NCI-H524 treated with DMSO at 0.1 percent for 48 hours (cell line): ENCODE data around the gene TMEM126A.
"Not testable (repeated sequence)": the region's sequence is repeated elsewhere in the genome, so short reads cannot be mapped to it uniquely, and the experiment has no call there.

Experiments
- DNase-seq: peaks from one replicate; lab custom pipeline; 2025; lab: John Stamatoyannopoulos, UW

Gene TMEM126A

GRCh38 chr11:85647604-85648299, at the start of gene TMEM126A:
Gene TMEM126A, plus strand, starts transcription at chr11:85647967. Its CDS starts 2,289 bp downstream, at chr11:85650256.
- peak; percentile 82 for DNase-seq

DNA sequence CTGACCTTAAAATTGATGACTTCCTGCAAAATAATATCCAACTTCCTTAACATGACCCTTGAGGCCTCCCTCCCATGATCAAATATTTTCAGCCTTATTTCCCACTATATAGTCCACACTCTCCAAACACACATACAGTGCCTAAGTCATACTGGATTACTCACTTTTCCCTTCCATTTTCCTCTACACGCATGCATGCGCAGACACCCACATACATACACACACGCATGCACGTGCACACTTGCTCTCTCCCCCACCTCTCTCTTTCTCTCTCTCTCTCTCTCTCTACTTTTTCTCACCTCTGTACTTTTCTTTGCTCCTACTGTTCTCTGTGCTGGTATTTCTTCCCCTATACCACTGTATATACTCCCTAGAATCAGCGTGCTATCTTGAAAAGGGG, 48.7 kb upstream of the TMEM126A start:
- no peak for DNase-seq

DNA sequence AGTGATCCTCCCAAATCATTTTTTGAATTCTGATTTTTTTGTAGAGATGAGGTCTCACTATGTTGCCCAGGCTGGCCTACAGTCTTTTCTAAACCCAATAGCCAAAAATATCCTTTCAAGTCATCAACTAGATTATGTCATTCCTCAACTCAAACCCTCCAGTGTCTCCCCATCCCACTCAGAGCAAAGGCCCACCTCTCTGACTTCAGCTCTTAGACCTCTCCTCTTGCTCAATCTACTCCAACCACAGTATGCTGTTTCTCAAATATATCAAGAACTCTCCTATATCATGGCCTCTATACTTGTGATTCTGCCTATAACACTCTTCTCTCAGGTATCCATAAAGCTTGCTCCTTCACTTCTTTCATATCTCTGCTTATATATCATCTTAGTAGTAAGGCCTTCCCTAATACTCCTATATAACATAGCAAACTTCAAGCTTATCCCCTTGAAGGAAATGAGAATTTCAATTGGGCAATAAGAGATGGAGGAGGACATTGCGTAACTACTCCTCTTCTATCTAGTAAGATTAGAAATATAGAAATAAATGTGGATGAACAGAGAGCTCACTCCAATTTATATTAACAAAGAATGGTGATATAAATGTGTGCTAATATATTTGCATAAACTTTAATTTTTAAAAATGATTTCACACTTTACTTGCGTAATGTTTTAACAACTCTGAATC, 45.1 kb upstream of the TMEM126A start:
- no peak for DNase-seq

DNA sequence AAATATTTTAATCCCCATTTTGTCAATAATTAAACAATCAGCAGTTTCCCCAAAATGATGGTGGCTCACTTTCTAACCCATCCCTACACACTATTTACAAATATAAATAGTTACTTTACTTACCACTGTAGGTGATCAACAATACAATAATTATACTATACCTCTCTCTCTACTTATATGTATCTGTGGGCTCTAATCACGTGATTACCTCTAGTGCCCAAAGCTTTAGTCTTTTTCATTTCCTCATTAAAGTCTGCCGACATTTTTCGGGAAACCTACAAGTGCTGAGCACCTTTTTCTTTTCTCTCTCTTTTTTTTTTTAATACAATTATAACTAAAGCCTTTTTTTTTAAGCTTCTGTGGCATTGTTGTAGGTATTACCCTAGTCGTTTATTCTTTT, 44.5 kb upstream of the TMEM126A start:
- DNase-seq = no peak

DNA sequence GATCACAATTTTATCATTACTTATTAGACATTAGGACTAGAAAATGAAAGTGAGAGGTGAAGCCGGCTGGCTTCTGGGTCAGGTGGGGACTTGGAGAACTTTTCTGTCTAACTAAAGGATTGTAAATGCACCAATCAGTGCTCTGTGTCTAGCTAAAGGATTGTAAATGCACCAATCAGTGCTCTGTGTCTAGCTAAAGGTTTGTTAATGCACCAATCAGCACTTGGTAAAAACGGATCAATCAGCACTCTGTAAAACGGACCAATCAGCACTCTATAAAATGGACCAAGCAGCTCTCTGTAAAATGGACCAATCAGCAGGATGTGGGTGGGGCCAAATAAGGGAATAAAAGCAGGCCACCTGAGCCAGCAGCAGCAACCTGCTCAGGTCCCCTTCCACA, 41.5 kb upstream of the TMEM126A start:
- not testable (repeated sequence) for DNase-seq

GRCh38 chr11:85608621-85609020, 39.1 kb upstream of the TMEM126A start:
- not testable (repeated sequence) for DNase-seq

DNA sequence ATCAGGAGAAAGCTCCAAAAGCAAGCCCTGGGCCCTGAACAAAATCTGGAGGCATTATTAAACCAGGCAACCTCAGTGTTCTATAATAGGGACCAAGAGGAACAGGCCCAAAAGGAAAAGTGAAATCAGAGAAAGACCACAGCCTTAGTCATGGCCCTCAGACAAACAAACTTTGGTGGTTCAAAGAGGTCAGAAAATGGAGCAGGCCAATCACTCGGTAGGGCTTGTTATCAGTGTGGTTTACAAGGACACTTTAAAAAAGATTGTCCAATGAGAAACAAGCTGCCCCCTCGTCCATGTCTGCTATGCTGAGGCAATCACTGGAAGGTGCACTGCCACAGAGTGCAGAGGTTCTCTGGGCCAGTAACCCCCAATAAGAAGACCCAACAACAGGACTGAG, 38.5 kb upstream of the TMEM126A start:
- not testable (repeated sequence) for DNase-seq

DNA sequence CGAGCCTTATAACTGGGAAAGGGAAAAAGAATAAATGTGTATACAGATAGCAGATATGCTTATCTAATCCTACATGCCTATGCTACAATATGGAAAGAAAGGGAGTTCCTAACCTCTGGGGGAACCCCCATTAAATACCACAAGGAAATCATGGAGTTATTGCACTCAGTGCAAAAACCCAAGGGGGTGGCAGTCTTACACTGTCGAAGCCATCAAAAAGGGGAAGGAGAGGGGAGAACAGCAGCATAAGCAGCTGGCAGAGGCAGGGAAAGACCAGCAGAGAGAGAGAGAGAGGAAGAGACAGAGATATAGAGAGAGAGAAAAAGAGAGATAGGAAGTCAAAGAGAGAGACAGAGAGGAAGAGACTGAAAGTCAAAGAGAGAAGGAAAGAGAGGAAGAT, 36.1 kb upstream of the TMEM126A start:
- DNase-seq = not testable (repeated sequence)

- DNase-seq = no peak
Observed at GRCh38 chr11:85619499-85619898, 28.3 kb upstream of the TMEM126A start.

- DNase-seq = no peak
Observed at GRCh38 chr11:85620256-85620655, 27.5 kb upstream of the TMEM126A start.

DNA sequence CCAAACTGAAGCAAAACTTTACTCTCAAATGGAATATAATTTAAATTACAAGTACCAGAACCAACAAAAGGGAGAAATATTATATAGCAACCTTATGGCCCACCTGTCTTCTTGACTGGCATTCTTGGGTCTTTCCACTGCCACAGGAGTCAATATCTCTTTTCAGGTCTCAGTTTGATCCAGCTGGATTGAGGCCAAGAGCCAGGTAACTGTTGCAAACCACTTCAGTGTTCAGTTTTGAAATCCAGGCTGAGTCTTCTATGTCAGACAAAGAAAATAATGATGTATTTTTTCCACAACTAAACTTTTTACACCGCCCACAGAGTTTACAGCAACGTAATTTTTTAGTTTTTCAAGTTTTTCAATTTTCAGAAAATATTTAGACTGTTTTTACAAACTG, 21.3 kb upstream of the TMEM126A start:
- no peak for DNase-seq

GRCh38 chr11:85627332-85627997, 20.3 kb upstream of the TMEM126A start, which contains the start of gene DLG2:
Gene DLG2, minus strand, starts transcription at chr11:85627344.
- no peak for DNase-seq

DNA sequence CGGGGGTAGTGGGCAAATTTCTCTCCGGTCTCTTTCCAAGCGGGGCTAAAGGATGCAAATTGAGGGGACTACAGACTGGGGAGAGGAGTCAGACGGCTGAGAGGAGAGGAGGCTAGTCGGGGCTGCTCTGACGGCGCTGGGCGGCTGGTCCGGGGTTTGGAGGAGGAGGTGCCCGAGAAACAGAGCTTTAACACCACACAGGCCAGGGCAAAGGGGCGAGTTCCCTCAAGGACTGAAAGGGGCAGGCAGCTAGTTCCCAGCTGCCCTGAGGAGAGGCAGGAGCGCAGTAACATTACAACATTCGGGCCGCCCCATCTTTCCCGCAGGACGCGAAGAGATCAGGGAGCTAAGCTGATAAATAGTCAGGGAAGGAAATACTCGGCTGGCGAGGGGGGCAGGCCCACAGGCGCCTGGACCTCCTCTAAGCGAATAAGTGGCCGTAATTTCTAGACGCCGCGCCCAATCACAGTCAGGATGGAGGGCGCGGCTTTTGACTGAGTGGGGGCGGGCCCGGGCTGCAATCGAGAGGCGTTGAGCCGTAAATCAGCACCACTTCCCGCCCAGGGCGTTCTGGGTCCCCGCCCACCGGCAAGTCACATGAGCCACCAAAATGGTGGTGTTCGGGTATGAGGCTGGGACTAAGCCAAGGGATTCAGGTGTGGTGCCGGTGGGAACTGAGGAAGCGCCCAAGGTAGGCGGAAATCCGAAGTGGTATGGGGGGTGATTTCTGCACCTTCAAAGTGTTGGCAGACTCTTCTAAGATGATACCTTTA, 19.6 kb upstream of the TMEM126A start, which contains the start of gene TMEM126B:
TMEM126B (plus strand) TSS at position 596 of the 773 bp plus-strand sequence; CDS start at position 611, 15 bp downstream.
- DNase-seq = peak; percentile 94

DNA sequence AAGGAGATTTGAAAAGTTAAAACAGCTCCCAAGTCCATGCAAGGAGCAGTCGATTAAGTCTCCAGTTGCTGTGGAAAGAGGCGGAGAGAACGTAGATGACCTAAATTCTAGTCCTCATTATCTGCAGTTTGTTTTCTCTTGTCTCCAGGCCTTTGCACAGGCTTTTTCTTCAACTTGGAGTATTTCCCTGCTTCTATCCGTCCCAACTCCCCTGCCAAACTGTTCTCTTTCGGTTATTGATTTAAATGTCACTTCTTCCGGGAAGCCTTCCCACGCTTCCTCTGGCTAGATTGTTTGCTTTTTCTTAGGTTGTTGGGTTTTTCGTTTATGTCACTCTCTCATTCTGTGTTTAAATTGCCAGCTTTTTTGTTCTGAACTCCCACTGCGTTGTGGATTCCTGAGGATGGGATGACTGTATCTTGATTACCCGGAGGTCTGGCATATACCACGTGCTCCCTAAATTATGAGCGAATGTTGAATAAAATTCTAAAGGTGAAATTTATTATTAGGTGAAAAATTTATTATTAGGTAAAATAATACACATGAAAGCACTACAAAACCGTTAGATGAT, 18.9 kb upstream of the TMEM126A start:
- DNase-seq = no peak

- DNase-seq = no peak
Observed at GRCh38 chr11:85634747-85635146, 13.0 kb upstream of the TMEM126A start.

DNA sequence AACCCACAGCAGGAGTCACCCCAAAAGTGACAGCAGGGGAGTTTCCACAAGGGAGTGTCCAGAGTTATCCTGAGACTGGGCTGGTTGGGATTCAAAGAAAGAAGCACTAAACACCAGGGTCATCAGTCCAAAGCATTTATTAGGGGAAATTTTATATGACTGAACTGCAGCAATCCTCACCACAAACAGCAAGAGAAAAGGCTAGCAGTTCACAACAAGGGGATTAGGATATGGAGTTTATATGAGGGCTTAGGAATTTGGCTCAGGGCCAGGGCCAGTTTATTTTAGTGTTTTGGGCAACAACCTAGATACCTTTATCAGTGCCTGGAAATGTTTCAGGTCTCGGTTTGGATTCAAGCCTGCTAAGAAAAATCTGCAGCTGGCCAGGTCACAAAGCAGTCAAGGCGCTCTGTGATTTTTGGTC, 4.6 kb upstream of the TMEM126A start:
- DNase-seq = no peak

DNA sequence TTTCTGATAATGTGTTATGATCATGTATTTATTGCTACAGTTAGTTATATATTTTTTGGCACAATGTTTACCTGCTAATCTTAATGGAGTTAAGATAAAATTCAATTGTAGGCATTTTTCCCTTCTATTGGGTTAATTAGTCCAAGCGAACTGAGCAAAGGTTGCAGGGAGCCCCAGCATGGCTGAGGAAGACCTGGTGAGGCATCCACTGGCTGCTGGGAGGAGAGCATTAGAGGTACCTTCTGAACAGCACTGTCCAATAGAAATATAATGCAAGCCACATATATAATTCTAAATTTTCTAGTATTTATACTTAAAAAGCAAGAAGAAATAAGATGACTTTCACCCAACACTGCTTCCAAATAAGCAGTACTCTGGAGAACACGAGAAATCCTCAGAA, 689 bp upstream of the TMEM126A start:
- DNase-seq = no peak

DNA sequence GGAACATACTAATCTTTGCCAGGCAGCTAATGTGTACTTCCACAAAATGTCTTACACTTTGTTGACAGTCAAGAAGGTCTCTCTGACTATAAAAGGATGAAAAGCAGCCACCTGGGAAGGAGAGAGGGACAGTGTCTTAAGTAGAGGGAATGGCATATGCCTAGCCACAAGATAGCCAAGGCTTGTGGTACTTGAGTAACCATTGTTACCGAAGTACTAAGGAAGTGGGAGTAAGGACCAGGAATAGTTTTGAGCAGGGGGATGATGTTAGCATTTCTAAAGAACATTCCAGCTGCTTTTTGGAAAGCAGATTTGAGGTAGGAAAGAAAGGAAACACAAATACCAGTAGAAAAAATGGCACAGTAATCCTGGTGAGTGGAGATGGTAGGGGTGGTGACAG, 3.4 kb downstream of the TMEM126A start:
- no peak for DNase-seq

- no peak for DNase-seq
Observed at GRCh38 chr11:85652786-85653447, 5.2 kb downstream of the TMEM126A start.

GRCh38 chr11:85654343-85654742, 6.6 kb downstream of the TMEM126A start:
- DNase-seq = not testable (repeated sequence)

GRCh38 chr11:85656777-85657176, 9.0 kb downstream of the TMEM126A start:
- no peak for DNase-seq
